Measurements from ENCODE around the gene TEX19.
"Not testable (repeated sequence)": the region's sequence is repeated elsewhere in the genome, so short reads cannot be mapped to it uniquely, and the experiment has no call there.

Gene TEX19

DNA sequence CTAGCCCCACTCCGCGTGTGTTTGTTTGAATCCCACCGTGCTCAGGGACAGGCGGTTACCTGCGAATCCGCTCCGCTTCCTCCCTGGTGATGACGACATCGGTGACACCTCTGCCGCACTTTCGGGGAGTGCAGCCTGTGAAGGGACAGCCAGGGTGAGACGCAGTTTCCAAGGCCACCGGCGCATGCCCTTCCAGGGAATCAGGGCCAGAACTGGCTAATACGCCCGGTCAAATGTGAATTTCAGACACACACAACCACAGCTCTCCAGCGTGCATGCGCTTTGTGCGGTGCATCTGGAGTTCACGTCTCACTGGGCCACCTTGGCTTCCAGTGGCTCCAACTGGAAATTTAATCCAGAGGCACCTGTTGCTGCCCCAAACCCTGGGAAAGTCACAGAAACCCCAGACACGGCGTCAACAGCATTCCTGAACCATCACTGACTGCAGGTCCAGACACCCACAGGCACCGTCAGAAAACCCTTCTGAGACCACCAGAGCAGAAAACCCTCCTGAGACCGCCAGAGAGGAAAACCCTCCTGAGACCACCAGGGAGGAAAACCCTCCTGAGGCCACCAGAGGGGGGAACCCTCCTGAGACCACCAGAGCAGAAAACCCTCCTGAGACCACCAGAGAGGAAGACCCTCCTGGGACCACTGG is 52.5 kb downstream of the TEX19 start:
- no peak for DNase-seq (ENCODE audit: low spot score)

DNA sequence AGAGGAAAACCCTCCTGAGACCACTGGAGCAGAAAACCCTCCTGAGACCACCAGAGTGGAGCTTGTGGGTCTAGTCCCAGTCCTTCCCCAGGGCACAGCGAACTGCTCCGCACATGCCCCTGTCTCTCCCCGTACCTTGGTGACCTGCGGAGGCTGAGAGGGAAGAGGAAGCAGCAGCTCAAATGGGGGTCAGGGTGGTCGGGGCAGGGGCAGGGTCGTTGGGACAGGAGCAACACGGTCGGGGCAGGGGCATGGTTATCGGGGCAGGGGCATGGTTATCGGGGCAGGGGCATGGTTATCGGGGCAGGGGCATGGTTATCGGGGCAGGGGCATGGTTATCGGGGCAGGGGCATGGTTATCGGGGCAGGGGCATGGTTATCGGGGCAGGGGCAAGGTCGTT is 53.0 kb downstream of the TEX19 start:
- not testable (repeated sequence) for DNase-seq (ENCODE audit: low spot score)

DNA sequence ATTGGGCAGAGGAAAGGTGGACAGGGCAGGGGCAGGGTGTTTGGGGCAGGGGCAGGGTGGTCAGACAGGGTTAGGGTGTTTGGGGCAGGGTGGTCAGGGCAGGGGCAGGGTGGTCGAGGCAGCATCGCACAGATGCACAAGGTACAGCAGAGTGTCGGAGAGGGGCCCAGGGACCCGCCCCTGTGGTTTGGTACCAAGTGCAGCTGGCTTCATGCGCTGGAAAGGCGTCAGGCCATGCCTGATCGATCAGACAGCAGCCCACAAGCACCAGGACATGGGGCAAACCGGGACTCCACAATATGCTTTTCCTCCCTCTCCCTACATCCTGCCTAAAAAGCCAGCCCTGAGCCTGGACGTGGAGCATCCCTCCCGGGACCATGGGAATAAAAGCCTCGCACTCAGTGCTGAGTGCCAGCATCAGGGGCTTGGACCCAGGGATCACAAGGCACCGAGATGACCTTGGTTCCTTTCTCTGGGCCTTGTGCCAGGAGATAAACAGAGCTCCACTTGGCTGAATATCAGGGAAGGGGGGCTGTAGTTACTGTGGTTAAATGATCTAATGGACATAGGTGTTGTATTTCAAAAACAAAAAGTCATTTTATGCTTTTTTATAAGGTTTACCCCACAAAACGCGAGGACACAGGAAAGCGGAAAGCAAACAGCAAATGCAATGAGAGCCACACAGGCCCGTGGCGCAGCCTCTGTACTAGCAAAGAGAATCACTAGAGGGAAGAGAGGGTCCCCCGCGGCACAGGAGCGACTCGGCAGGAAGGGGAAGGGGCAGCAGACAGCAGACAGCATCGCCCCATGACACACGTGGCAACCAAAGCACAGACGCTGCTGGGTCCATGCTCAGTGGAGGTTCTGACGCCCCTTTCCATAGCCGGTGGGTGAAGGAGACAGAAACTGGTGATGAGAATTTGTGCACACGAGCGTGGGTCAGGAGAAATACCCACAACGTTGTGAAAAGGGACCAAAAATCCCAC is 53.8 kb downstream of the TEX19 start:
- no peak for DNase-seq (ENCODE audit: low spot score)
